IPS DF 4.7 (cell line): ENCODE results near the gene PIGX.
"Not testable (repeated sequence)": the region's sequence is repeated elsewhere in the genome, so short reads cannot be mapped to it uniquely, and the experiment has no call there.

ENCODE experiments used
- DNase-seq: peaks from one replicate; pipeline ENCODE4 v3.0.0-alpha.2; 2013; ENCODE audit warnings: low spot score; ENCODE audit errors: extremely low read depth

Gene PIGX

DNA sequence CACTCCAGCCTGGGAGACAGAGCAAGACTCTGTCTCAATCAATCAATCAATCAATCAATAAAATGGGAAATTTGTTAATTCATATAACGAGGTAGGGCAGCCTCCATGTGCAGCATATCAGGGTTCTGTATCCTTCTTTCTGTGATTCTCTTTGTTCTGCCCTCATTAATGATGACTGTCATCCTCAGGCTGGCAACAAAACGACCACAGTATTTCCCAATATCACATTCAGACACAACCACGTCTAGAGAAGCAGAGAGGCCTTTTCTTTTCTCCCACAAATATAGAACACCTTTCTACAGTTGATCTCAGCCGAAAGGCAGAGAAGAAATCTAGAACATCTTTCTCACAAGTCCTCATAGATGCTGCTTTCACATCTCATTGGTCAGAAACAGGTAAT is 11.4 kb upstream of the PIGX start:
- DNase-seq: no peak

DNA sequence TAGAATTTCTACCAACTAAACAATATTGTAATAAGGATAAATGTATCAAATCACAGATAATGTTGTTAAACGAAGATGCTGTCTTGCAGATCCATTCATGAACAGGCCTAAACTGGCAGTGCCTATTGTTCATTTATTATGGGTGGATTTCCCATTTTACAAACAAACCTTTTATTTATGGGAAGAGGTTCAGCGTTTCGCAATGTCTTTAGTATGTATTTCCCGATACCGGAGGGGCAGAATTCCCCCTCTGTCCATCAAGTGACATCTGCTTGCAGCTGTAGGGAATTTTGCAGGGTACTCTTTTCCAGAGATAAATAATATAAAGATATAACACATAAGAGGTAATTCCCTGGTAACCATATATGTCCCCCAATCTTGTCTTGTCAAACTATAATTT is 5.8 kb upstream of the PIGX start:
- DNase-seq: no peak

DNA sequence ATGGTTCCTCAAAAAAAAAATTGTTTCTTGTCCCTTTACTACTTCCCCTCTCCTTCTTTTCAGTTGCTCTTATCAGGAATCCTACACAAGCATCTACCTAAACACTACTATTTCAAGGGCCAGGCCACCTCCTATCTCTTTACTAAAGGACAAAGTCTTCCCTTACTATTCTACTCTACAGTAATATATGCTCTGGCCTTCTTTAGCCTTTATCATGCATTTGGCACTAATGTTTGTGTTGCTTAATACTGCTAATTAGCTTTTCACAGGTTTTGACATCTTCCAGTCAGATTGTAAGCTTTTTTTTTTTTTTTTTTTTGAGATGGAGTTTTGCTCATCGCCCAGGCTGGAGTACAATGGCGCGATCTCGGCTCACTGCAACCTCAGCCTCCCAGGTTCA is 5.4 kb upstream of the PIGX start:
- DNase-seq: no peak

DNA sequence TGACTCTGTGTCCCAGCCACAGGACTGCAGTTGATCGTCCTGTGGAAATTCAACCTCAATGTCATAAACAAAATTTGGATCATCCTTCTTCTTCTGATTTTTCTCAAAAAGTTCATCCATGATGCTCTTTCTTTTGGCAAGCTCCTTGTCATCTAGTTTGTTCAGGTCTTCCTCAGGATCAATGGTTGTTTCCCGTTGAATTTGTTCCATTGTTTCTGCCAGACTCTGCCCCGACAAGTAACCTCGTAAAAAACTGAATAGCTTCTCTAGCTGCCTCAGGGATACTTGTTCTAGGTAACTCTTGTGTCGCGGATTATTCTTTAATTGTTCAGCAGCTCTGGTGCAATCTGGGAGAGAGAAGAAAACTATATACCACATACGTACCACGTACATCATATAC is 4.6 kb upstream of the PIGX start:
- no peak for DNase-seq

DNA sequence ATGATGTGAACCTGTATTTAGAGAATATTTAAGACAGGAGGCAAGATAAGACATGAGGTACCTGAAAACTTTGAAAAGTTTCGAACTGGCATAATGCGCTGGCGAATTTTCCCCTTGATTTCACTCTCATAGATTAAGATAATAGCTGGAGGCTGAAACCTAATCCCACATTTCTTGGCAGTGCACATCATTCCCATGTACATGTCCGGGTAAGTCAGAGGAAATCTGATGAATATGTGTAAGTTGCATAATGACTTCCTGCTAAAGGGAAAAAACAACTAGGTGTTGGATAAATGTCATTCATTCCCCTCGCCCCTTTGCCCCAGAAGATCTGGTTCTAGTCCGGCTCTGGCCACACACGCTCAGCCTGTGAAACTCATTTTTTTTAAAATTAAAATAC is 3.7 kb upstream of the PIGX start:
- no peak for DNase-seq

DNA sequence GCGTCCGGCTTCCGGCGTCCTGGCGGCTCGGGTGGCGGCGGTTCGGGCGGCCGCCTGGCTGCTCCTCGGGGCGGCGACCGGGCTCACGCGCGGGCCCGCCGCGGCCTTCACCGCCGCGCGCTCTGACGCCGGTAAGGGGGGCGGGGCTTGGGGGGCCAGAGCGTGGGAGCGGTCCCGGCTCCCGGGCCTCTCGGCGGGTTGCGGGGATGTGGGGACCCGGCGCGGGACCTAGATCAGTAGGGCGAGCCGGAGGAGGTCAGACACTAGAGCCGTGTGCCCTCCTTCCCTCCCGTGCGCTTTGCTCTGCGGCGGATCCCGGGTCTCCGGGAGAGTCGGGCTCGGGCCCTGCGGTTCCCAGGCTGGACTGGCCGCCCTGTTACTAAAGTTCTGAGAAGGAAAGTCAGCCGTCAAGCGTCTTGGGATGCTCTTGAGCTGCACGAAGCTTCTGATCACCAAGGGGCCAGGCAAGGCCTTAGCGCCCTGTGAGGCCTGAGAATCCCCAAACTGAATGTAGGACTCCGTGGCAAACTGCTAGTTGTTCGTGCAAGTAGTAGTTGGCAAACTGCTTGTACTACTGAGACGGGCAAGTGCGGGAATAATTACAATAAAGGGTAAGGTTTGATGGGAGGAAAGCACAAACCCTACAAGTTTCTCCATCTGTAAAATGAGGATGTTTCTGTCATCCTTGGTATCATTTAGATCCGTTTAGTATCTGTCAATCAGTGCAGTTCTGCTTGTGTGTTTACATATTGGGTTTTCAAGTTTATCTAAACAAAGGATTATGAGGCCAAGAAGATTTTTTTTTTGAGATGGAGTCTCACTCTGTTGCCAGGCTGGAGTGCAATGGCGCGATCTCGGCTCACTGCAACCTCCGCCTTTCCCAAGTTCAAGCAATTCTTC is 587 bp downstream of the PIGX start:
- DNase-seq: no peak

DNA sequence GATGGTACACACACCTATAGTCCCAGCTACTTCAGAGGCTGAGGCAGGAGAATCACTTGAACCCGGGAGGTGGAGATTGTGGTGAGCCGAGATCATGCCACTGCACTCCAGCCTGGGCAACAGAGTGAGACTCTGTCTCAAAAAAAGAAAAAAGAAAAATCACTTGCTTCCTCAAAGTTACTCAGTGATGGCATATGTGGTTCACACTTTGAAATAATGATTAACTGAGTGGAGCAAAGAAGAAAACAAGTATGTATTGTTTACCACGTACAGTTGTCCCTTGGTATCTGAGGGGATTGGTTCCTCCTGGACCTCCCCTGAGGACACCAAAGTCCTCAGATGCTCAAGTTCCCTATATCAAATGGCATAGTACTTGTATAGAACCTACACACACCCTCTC is 5.0 kb downstream of the PIGX start:
- not testable (repeated sequence) for DNase-seq

DNA sequence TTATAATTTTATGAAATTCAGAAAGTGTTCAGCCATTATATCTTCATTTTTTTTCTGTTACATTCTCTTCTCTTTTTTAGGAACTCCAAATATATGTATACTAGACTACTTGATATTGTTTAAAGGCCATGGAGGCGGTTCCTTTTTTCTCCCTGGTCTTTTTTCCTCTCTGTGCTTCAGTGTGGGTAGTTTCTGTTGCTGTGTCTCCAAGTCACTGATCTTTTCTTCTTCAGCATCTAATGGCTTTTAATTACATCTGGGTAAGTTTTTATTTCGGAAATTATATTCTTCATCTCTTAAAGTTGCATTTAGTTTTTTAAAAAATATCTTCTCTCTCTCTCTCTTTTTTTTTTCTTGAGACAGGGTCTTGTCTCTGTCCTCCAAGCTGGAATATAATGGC is 8.9 kb downstream of the PIGX start:
- no peak for DNase-seq

DNA sequence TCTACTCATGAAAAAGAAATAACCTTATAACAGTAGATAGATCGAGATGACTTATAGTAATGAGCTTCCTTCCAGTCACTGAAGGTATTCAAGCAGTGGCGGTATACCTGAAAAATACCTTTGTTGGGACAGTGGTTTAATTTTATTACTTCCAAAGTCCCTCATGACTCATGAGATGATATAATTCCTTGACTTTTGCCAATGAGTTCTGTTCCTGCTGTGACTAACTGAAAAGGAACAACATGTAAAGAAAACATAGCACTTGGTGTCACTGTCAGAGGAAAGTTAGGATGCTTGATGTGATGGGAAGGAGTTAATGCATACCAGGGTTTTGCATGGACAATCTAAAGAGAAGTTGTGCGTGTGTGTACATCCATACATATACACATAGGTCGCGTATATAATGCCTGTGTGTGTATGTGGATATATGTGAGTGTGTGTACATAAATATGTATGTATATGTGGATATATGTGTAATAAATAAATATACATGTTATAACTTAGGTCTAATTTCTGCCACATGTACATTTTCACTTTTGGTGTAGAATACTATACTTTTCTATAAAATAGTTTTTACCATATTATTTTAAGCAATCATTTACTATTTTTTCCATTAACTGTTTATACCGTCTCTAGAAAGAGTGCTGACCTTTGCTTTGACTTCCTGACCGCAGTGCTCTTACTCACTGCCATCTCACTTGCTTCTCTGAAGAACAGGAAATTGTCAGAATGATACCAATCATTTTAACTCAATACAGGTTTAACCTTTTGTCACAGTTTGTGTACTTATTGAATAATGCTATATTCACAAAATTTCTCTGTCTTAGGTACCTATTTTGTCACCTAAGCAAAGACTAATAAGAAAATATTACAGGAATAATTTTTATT is 14.9 kb downstream of the PIGX start:
- DNase-seq: no peak

DNA sequence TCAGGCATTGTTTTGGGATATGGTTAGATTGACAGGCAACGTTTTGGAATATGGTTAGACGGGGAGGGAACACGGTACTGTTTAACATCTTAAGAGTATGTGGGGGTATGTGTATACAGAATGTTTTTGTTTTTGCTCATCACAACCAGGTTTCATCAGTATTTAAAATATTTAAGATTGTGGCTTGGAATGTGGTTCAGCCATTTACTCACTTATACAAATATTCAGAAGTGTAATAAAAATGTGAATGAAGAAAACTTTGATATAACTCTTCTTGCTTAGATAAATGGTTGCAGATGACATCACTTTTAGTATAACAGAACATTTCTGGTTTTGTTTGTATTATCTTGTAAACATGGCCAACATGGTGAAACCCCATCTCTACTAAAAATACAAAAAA is 23.6 kb downstream of the PIGX start:
- no peak for DNase-seq

DNA sequence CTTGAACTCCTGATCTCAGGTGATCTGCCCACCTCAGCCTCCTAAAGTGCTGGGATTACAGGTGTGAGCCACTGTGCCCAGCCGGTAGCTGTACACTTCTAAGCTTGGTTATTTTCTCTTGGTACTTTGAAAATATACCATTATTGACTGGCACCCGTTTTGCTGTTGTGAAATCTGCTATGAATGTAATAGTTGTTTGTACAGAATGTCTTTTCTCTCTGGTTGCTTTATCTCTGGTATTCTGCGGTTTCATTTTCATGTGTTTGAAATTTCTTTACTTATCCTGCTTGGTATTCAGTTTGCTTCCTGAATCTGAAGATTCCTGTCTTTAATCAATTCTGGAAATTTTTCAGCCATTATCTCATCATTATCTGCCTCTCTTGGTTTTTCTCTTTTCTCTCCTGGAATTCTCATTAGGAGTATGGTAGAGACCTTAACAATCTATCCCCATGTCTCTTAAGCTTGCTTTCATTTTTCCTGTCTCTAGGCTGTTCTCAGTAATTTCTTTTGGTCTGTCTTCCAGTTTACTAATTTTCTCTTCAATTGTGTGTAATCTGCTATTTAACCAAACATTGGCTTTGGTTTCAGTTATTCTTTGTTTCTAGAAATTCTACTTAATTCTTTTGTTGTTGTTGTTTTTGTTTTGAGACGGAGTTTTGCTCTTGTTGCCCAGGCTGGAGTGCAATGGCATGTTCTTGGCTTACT is 24.6 kb downstream of the PIGX start:
- DNase-seq: no peak

DNA sequence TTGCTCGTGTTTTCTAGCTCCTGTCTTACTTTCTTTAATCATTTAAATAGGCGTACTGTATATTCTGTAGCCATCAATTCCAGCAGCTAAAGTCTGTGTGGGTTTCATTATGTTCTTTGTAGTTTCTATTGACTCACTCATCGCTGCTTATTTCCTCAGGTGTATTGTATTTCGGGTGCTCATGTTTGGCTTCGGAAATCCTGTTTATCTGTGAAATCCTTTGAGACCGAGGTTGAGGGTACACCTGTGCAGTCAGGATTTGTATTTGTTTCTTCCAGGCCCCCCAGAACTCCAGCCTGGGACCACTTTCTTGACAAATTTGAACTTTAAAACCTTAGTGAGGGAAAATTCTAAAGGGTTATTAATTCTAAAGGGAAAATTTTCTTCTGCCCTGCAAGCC is 25.5 kb downstream of the PIGX start:
- no peak for DNase-seq

DNA sequence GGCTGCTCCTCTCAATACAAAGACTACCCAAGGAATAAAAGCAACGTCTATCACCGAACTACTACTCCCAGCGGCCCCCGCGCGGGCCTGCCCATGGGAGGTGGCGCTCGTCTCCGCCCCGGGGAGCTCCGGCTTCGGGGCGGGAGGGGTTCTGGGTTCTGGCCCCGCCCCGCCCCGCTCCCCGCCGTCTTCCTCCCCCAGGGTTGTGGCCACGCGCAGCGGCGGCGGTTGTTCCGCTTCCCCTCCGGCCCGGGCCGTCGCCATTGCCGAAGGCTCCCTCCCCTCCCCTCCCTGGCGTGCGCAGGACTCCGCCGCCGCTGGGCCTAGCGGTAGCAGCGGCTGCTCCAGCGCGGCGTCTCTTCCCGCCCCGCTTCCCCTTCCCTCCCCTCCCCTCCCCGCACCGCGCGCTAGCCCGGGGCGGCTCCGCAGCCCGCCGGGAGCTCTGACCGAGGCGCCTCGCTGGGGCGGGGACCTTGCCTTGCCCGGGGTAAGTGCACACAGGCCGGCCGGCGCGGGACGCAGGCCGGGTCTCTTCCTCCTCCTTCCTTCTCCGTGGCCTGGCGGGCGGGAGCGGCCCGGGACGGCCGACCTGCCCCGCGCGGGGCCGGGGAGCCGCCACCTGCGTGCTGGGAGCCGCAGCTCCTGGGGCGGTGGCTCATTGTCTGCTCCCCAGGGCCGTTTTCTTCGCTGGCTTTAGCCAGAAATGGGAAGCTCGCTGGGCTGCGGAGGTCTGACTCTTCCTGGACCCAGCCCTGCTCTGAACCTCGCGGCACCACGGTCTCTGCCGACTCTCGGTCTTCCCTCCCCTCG is 27.7 kb downstream of the PIGX start, which contains the start of gene PAK2:
Gene PAK2 (plus strand): TSS at position 187 of the 810 bp plus-strand sequence. CDS start 42,790 bp downstream, outside the sequence.
- DNase-seq: peak; percentile 46

DNA sequence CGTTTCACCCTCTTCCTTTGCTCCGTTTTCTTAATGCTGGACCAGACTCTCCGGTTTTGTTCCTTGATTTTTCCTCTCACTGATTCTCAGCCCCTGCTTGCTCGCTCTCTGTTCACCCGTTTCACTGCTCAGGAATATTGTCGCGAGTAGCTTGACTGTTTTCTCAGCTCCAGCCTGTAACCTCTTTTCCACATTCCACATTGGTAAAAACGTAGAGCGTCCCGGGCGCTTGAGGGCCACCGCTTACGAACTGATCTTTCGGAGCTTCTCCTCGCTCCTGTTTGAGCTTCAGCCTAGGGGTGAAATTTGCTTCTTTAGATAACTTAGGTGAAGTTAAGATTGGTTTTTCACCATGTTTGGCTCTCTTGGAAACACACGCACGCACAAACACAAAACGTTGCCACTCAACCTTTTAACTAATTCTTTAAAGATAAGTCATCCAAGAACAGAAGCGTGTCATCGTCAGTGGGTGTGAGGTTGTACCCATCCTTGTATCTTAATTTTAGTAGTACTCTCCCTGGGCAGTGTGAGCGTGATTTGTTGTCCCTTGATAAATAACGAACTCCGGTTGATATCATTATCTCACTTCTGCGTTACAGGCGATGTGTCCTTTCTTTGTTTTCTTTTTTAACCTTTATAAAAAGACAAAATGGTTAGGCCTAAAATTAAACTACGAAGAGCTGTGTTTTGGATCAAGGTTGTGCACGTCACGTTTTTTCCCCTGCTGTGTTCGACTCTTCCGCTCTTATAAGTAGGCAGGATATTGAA is 28.5 kb downstream of the PIGX start:
- DNase-seq: no peak

DNA sequence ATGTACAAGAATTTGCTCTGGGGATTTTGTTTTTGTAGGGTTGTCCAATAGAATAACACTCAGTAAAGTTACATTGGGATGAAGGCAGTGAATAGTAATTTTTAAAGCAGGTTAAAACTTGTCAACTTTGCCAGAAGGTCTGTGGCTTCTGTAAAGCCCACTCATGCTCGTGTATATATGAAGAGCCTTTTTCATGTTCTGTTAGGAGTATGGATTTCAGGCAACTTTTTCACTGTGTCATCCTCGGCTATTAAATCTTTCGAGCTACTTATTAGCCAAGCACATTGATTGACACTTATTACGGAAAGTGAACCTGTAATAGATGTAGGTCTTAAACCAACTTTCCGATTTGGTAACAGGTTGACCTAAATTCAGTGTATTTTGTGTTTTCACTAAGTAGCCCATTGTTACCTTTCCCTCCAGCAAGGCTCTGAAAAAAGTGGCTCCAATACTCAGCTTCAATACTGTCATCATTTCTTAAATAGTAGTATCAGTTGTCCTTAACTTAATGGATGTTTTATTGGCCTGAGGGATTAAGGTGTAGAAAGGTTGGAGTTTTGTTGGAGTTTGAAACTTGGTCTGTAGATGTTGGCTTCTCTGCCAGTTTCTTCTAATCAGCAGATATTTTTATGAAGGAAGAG is 29.2 kb downstream of the PIGX start:
- no peak for DNase-seq

DNA sequence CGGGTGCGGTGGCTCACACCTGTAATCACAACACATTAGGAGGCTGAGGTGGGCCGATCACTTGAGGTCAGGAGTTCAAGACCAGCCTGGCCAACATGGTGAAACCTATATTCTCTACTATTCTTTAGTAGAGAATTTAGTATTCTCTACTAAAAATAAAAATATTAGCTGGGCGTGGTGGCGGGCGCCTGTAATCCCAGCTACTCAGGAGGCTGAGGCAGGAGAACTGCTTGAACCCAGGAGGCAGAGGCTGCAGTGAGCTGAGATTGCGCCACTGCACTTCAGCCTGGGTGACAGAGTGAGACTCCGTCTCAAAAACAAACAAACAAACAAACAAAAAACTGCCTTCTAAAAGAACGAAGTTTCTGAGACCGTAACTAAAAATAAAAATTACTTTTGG is 31.4 kb downstream of the PIGX start:
- not testable (repeated sequence) for DNase-seq

DNA sequence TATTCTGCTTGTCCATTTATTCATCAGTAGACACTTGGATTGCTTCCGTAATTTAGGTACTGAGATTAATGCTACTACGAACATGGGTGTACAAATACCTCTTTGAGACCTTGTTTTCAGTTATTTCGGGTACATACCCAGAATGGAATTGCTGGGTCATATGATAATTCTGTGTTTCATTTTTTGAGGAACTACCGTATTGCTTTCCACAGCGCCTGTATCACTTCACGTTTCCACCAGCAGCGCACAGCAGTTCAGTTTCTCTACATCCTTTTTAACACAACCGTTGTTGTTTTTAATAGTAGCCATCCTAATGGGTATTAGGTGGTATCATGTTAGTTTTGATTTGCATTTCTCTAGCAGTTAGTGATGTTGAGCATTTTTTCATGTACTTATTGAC is 36.9 kb downstream of the PIGX start:
- no peak for DNase-seq

DNA sequence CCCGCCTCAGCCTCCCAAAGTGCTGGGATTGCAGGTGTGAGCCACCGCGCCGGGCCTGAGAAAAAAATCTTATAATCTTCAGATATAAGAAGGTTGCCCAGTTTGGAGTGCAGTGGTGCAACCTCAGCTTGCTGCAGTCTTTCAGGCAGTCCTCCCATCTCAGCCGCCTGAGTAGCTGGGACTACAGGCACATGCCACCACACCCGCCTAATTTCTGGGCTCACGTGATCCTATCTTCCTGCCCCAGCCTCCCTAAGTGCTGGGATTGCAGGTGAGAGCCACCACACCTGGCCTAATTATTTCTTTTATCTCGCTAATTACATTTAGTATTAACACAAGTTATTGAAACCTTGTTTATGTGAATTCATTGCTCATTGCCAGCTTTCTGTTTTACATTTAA is 41.0 kb downstream of the PIGX start:
- DNase-seq: no peak

DNA sequence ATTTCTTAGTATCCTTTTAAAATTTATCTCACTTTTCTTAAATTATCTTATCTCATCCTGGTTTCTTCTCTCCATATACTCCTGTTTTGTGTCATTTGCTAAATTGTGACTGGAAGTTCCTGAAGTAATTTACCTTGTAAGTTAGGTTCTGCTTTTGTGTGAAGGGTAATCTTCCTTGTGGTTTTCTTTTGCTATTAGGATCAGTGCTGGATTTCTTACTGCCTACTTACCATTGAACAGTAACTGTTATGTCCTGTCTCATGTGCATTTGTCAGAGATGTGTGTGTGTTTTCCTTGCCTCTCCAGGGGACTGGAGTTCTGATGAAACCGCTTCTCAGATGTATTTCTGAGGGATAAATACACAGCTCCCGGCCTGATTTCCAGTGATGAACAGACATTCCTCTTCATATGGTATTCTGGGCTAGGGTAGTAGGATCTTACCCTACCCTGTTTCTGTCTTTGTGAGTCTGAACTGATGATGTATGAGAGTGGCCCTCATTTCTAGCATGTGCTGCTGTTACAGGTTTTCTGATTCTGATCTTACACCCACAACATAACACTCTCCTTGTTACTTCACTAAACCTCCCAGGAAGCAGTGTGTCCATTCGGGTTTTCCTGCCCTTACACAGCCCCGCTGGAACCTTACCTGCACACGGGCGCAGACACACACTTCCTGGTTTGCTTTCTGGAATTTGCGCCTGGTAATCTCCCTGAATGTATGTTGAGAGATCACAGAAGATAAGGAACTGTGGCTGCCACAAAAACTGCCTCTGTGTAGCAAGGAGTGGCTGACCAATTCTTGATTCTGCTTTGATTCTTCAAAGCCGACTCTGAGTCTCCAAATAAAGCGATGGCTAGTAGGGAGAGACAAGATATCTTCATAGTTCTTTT is 42.2 kb downstream of the PIGX start:
- no peak for DNase-seq
